Vagina (tissue), 2 donors: ENCODE results near the gene RSPH9.

Source experiments
- CTCF ChIP-seq, 3 experiments: fragments of 450-650 bp in 2 of 3; fragments of 200-600 bp in 1 of 3; sonication (generic) in 1 of 3; IDR thresholded peaks; one replicate each; pipeline ENCODE4 v1.5.1; 2017 to 2019; ENCODE audit warnings: antibody characterized with exemption in 3 of 3, mild to moderate bottlenecking in 2 of 3, moderate library complexity in 2 of 3
- POLR2A ChIP-seq, 2 donors: fragments of 450-650 bp; IDR thresholded peaks; one replicate each; pipeline ENCODE4 v1.6.1; 2017; ENCODE audit warnings: antibody characterized with exemption in 2 of 2, mild to moderate bottlenecking in 2 of 2, moderate library complexity in 2 of 2
- POLR2AphosphoS5 ChIP-seq, 2 donors: sonication (generic); formaldehyde crosslinking; IDR thresholded peaks; one replicate each; pipeline ENCODE4 v1.9.0; 2017; ENCODE audit warnings: antibody characterized with exemption in 2 of 2, mild to moderate bottlenecking in 2 of 2, low read depth in 1 of 2; ENCODE audit not compliant: insufficient read depth in 1 of 2

GRCh38 chr6:43613721-43614395, 31.0 kb upstream of the RSPH9 start:
- no peak for TF ChIP-seq POLR2A (IDR thresholded peaks at IDR 0.05)
- no peak for TF ChIP-seq CTCF (IDR thresholded peaks at IDR 0.05)
- TF ChIP-seq POLR2AphosphoS5 (IDR thresholded peaks at IDR 0.05; ENCODE audit: insufficient read depth in 1 of 2, low read depth in 1 of 2), result no peak
